SH-SY5Y (cell line): ENCODE data around the gene CCDC86.

Experiments used
- GATA2 ChIP-seq: IDR thresholded peaks from 2 replicates; pipeline ENCODE4 v1.6.1; 2011; ENCODE audit warnings: mild to moderate bottlenecking, low read depth, low read length
- GATA3 ChIP-seq: IDR thresholded peaks from 2 replicates; pipeline ENCODE4 v1.6.1; 2011; ENCODE audit warnings: low read depth, mild to moderate bottlenecking, low read length, moderate library complexity

GRCh38 chr11:60809691-60810090 is 32.2 kb upstream of the CCDC86 start:
- TF ChIP-seq GATA2 (no peak), GATA3 (no peak)
